ENCODE results near the gene P2RY4. TPM values are rescaled to one million over a fixed set of nuclear protein-coding genes. Genes with fewer than 3 reads are reported as not detected.

Gene P2RY4
- total RNA-seq, 1 donor from 2014 or later: 0.23 TPM

DNA sequence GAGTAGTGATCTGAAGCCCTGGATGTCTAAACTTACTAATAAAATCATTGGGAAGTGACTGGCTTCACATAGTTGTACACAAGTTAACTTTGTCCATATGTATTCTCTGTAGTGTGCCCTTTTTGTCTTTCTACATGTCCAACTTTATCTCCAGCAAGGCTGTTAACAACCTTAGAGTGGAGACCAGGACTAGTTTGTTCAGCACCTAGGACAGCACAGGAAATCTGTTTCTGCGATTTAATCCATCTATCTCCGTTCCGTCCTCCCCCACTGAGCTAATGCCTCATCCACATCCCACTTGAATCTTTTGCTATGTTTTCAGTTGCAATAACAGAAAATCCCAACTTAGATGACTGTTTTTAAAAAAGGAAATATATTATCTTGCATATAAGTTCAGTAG lies 4.8 kb upstream of the P2RY4 start:
- DNase-seq (no peak), ATAC-seq (no peak)
- no peaks in the 10 kb centered on the region for H3K27me3 ChIP-seq
- TF ChIP-seq, protein P1, sequence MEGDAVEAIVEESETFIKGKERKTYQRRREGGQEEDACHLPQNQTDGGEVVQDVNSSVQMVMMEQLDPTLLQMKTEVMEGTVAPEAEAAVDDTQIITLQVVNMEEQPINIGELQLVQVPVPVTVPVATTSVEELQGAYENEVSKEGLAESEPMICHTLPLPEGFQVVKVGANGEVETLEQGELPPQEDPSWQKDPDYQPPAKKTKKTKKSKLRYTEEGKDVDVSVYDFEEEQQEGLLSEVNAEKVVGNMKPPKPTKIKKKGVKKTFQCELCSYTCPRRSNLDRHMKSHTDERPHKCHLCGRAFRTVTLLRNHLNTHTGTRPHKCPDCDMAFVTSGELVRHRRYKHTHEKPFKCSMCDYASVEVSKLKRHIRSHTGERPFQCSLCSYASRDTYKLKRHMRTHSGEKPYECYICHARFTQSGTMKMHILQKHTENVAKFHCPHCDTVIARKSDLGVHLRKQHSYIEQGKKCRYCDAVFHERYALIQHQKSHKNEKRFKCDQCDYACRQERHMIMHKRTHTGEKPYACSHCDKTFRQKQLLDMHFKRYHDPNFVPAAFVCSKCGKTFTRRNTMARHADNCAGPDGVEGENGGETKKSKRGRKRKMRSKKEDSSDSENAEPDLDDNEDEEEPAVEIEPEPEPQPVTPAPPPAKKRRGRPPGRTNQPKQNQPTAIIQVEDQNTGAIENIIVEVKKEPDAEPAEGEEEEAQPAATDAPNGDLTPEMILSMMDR (IDR thresholded peaks at IDR 0.05): no peak
- intact Hi-C loops (cut with DNase I): no loop called here
- H3K4me3 ChIP-seq: no peak overlapping the region
- H3K9me3 ChIP-seq: no peaks in the 10 kb centered on the region
- no peak overlapping the region for H3K27ac ChIP-seq
- H3K36me3 ChIP-seq: no peaks in the 10 kb centered on the region
- no peaks in the 10 kb centered on the region for H3K4me1 ChIP-seq

DNA sequence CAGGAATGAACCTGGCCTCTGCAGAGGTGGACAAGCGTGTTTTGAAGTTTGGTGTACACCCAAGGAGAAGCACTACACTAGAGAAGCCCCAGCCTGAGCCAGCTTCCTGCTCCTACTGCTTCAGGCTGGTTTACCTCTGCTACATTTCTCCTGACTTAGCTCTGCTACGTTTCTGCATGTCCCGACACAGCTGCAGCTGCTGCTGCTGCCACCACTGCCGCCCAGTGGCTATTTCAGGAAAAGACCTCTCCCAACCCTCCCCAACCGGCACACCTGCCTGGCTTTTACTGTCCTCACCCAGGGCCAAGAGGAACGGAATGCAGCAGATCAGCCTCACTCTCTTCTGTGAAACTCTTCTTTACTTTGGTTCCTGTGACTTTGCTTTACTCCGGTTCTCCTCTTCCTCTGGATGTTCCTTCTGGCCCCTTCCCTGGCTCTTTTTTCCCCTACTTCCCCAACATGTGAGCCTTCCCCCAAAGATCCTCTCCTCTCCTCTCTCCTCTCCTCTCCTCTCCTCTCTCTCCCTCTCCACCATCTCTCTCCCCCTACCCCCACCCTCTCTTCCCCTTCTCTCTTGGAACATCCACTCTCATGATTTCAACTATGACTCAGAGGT lies 3.1 kb upstream of the P2RY4 start:
- Histone ChIP-seq H3K4me1 (no peaks in the 10 kb centered on the region), H3K27ac (no peak overlapping the region), H3K4me3 (no peak overlapping the region), H3K27me3 (no peaks in the 10 kb centered on the region), H3K9me3 (no peaks in the 10 kb centered on the region), H3K36me3 (no peaks in the 10 kb centered on the region)
- DNase-seq (peak; percentile 63), ATAC-seq (peak; percentile 75)
- intact Hi-C loops (cut with DNase I): no loop called here
- TF ChIP-seq, protein P1 (IDR thresholded peaks at IDR 0.05): peak; percentile 42

DNA sequence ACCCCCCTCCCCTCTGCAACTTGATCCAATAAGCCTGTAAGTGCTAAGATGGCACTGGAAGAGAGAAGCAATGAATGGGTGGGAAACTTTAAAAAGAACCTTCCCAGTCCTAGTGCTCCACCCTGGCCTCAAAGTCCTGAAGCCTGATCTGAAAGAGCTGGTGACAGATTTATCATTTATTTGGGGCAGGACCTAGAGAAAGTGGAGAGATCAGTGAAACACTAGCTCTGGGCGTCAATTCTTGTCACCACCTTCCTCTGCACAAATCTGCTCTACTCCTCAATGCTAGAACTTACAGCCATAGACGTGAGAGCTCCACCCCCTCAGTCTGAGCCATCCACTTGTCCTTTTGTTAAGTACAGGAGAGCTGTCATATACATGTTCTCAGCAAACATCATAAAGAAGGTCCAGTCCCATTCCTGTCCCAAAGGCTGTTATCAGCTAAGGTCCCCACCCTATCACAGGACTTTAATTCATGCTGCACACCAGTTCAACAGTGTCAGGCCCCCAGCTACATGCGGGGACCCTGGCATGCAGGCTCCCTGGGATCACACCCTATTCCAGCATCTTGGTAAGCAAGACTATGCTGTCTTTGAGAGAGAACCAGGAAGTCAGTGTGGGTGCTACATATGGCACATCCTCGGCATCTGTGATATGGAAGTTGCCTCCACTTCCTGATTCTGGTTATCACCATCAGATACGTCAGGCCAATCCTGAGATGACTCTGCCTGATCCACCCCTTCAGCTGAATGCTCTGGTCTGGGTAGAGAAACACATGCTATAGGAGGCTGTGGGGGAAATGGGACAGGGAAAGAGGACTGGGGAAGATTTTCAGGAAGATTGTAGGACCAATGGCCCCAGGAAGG lies 2.3 kb downstream of the P2RY4 start:
- H3K27me3 ChIP-seq: no peaks in the 10 kb centered on the region
- no peaks in the 10 kb centered on the region for H3K9me3 ChIP-seq
- H3K27ac ChIP-seq: no peak overlapping the region
- H3K36me3 ChIP-seq: no peaks in the 10 kb centered on the region
- H3K4me1 ChIP-seq: no peaks in the 10 kb centered on the region
- TF ChIP-seq, protein P1 (IDR thresholded peaks at IDR 0.05): no peak
- no peak overlapping the region for H3K4me3 ChIP-seq
- intact Hi-C loops (cut with DNase I): no loop called here
- no peak for DNase-seq
- ATAC-seq: no peak

DNA sequence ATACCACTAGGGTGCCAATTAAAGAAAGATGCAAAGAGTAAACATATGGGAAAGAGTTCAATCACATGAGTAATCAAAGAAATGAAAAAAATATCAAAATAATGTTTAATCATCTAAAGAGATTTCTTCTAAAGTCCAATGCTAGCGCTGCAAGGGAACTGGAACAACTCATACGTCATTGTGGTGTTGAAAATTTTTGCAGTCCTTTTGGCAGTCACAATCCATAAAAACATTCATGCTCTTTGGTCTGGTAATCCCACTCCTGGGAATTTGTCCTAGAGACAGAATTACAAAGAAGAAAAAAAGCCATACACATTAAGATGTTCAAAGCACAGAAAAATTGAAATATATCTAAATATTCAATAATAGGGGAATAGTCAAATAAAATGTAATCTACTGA lies 4.6 kb downstream of the P2RY4 start:
- Histone ChIP-seq H3K4me3 (no peak overlapping the region), H3K27ac (no peak overlapping the region), H3K27me3 (no peaks in the 10 kb centered on the region), H3K4me1 (no peaks in the 10 kb centered on the region), H3K36me3 (no peaks in the 10 kb centered on the region), H3K9me3 (no peaks in the 10 kb centered on the region)
- TF ChIP-seq, protein P1 (IDR thresholded peaks at IDR 0.05): no peak
- intact Hi-C loops (cut with DNase I): no loop called here
- DNase-seq (no peak), ATAC-seq (no peak)

DNA sequence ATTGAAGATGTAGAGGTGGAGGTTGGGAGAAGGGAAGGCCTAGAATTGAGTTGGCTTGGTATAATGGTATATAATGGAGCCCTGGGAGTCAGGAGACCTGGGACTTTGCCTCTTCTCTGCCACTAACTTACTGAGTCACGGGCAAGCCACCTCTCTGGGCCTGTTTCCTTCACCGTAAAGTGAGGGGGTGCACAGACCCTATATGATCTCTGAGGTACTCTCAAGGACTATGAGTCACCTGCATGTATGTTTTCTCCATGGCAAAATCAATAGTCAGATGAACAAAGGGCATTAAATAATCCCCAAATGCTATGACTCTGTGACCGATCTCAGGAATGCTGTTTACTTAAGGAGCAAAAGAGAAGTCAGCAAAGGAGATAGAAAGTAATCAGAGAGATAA lies 5.1 kb downstream of the P2RY4 start:
- H3K4me3 ChIP-seq: no peak overlapping the region
- H3K27ac ChIP-seq: no peak overlapping the region
- no peak for ATAC-seq
- H3K27me3 ChIP-seq: no peaks in the 10 kb centered on the region
- TF ChIP-seq, protein P1 (IDR thresholded peaks at IDR 0.05): no peak
- no peaks in the 10 kb centered on the region for H3K4me1 ChIP-seq
- no peak for DNase-seq
- intact Hi-C loops (cut with DNase I): no loop called here
- H3K36me3 ChIP-seq: no peaks in the 10 kb centered on the region
- no peaks in the 10 kb centered on the region for H3K9me3 ChIP-seq
